ENCODE results near the gene FSD1.
"Not testable (repeated sequence)": the region's sequence is repeated elsewhere in the genome, so short reads cannot be mapped to it uniquely, and the experiment has no call there.

DNA sequence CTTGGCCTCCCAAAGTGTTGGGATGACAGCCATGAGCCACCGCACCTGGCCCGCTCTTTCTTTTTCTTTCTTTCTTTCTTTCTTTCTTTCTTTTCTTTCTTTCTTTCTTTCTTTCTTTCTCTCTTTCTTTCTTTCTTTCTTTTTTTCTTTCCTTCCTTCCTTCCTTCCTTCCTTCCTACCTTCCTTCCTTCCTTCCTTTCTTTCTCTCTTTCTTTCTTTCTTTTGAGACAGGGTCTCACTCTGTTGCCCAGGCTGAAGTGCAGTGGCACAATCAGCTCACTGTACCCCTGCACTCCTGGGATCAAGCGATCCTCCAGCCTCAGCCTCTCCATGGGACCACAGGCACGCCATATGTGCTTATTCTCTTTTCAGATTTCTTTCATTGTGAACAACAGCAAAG lies 18.3 kb upstream of the FSD1 start:
- not testable (repeated sequence) for TF ChIP-seq TCF7 (IDR thresholded peaks at IDR 0.05; ENCODE audit: borderline replicate concordance); IKZF2 (IDR thresholded peaks at IDR 0.05); MTA3 (IDR thresholded peaks at IDR 0.05; ENCODE audit: borderline replicate concordance, low read length); RBBP5 (conservative IDR thresholded peaks at IDR 0.05)
